Activated T-helper 17 cell treated with anti-CD3 and anti-CD28 coated beads, Interleukin-2, amount 50 U/mL, for 72 hours (primary cell): ENCODE data around the gene BRF1. TPM values are rescaled to one million over a fixed set of nuclear protein-coding genes. Genes with fewer than 3 reads are reported as not detected.

Experiments
- ATAC-seq: fragments of 150-1000 bp; cut with Tn5 transposase; replicated peaks from 2 replicates; pipeline ENCODE4 v1.10.0; 2021; ENCODE audit warnings: mild to moderate bottlenecking, moderate library complexity
- H3K27ac Mint-ChIP-seq: one replicate; pipeline ENCODE4 v1.8.0; 2022; ENCODE audit warnings: mixed read lengths
- H3K27me3 Mint-ChIP-seq: one replicate; pipeline ENCODE4 v1.8.0; 2022; ENCODE audit warnings: mixed read lengths
- H3K36me3 Mint-ChIP-seq: one replicate; pipeline ENCODE4 v1.8.0; 2022; ENCODE audit warnings: low read depth, mild to moderate bottlenecking, mixed read lengths
- H3K4me1 Mint-ChIP-seq: one replicate; pipeline ENCODE4 v1.8.0; 2022; ENCODE audit warnings: mixed read lengths
- H3K4me3 Mint-ChIP-seq: one replicate; pipeline ENCODE4 v1.8.0; 2022; ENCODE audit warnings: mild to moderate bottlenecking, mixed read lengths
- H3K9me3 Mint-ChIP-seq: one replicate; pipeline ENCODE4 v1.8.0; 2022; ENCODE audit warnings: mixed read lengths
- total RNA-seq, 2 donors: library from RNA; stranded (reverse); gene quantifications; one replicate each; pipeline ENCODE4 v1.2.3, GENCODE V29; 2022

The BRF1 gene
- total RNA-seq, 2 donors from 2014 or later, result 28.6 to 35.1 TPM

GRCh38 chr14:105326891-105327694, 26.3 kb upstream of the BRF1 start:
- Mint-ChIP-seq H3K36me3 (no peaks in the 10 kb centered on the region), H3K4me1 (peaks cover 16% of the 10 kb centered on the region)

GRCh38 chr14:105326568-105326867, 25.7 kb upstream of the BRF1 start:
- Mint-ChIP-seq H3K4me1 (peaks cover 11% of the 10 kb centered on the region), H3K4me3 (no peak overlapping the region), H3K27me3 (no peaks in the 10 kb centered on the region), H3K27ac (no peak overlapping the region), H3K36me3 (no peaks in the 10 kb centered on the region), H3K9me3 (no peaks in the 10 kb centered on the region)
- no peak for ATAC-seq

More at GRCh38 chr14:105326891-105327694, 26.3 kb upstream of the BRF1 start:
- Mint-ChIP-seq H3K4me3 (no peak overlapping the region), H3K9me3 (no peaks in the 10 kb centered on the region), H3K27me3 (no peaks in the 10 kb centered on the region), H3K27ac (no peak overlapping the region)
- ATAC-seq, result no peak

GRCh38 chr14:105325716-105326567, 25.1 kb upstream of the BRF1 start:
- no peaks in the 10 kb centered on the region for H3K9me3 Mint-ChIP-seq
- H3K4me1 Mint-ChIP-seq, result peaks cover 11% of the 10 kb centered on the region
- ATAC-seq, result no peak
- H3K27me3 Mint-ChIP-seq, result no peaks in the 10 kb centered on the region
- H3K4me3 Mint-ChIP-seq, result no peak overlapping the region
- no peak overlapping the region for H3K27ac Mint-ChIP-seq
- H3K36me3 Mint-ChIP-seq, result no peaks in the 10 kb centered on the region

- Mint-ChIP-seq H3K27ac (no peak overlapping the region), H3K4me1 (peaks cover 6% of the 10 kb centered on the region), H3K9me3 (no peaks in the 10 kb centered on the region), H3K4me3 (no peak overlapping the region), H3K36me3 (no peaks in the 10 kb centered on the region), H3K27me3 (no peaks in the 10 kb centered on the region)
- ATAC-seq, result no peak
Observed at GRCh38 chr14:105325303-105325702, 24.5 kb upstream of the BRF1 start.

GRCh38 chr14:105324871-105325270, 24.1 kb upstream of the BRF1 start:
- Mint-ChIP-seq H3K36me3 (no peaks in the 10 kb centered on the region), H3K4me1 (peaks cover 6% of the 10 kb centered on the region), H3K27ac (no peak overlapping the region), H3K9me3 (no peaks in the 10 kb centered on the region), H3K4me3 (no peak overlapping the region), H3K27me3 (no peaks in the 10 kb centered on the region)
- no peak for ATAC-seq

- no peaks in the 10 kb centered on the region for H3K36me3 Mint-ChIP-seq
- H3K27ac Mint-ChIP-seq, result no peak overlapping the region
- no peaks in the 10 kb centered on the region for H3K27me3 Mint-ChIP-seq
- H3K4me1 Mint-ChIP-seq, result peaks cover 12% of the 10 kb centered on the region
- H3K4me3 Mint-ChIP-seq, result no peak overlapping the region
- no peak for ATAC-seq
- no peaks in the 10 kb centered on the region for H3K9me3 Mint-ChIP-seq
Observed at GRCh38 chr14:105324080-105324778, 23.4 kb upstream of the BRF1 start.

GRCh38 chr14:105323663-105324062, 22.9 kb upstream of the BRF1 start:
- Mint-ChIP-seq H3K9me3 (no peaks in the 10 kb centered on the region), H3K4me3 (no peak overlapping the region)

GRCh38 chr14:105322791-105323556, 22.2 kb upstream of the BRF1 start:
- no peaks in the 10 kb centered on the region for H3K36me3 Mint-ChIP-seq
- ATAC-seq, result no peak
- H3K27ac Mint-ChIP-seq, result no peak overlapping the region
- H3K4me3 Mint-ChIP-seq, result no peak overlapping the region
- peaks cover 12% of the 10 kb centered on the region for H3K4me1 Mint-ChIP-seq
- H3K27me3 Mint-ChIP-seq, result no peaks in the 10 kb centered on the region
- no peaks in the 10 kb centered on the region for H3K9me3 Mint-ChIP-seq

More at GRCh38 chr14:105323663-105324062, 22.9 kb upstream of the BRF1 start:
- no peak for ATAC-seq
- no peak overlapping the region for H3K27ac Mint-ChIP-seq
- H3K36me3 Mint-ChIP-seq, result no peaks in the 10 kb centered on the region
- peaks cover 12% of the 10 kb centered on the region for H3K4me1 Mint-ChIP-seq
- H3K27me3 Mint-ChIP-seq, result no peaks in the 10 kb centered on the region

GRCh38 chr14:105317546-105317945, 16.7 kb upstream of the BRF1 start:
- Mint-ChIP-seq H3K27ac (no peak overlapping the region), H3K27me3 (no peaks in the 10 kb centered on the region), H3K4me1 (peaks cover 5% of the 10 kb centered on the region), H3K36me3 (no peaks in the 10 kb centered on the region), H3K4me3 (peak overlapping the region; percentile 13), H3K9me3 (no peaks in the 10 kb centered on the region)
- no peak for ATAC-seq

- no peaks in the 10 kb centered on the region for H3K36me3 Mint-ChIP-seq
- ATAC-seq, result no peak
- no peaks in the 10 kb centered on the region for H3K27me3 Mint-ChIP-seq
- H3K9me3 Mint-ChIP-seq, result no peaks in the 10 kb centered on the region
- no peak overlapping the region for H3K27ac Mint-ChIP-seq
- peaks cover 5% of the 10 kb centered on the region for H3K4me1 Mint-ChIP-seq
- peak overlapping the region; percentile 13 for H3K4me3 Mint-ChIP-seq
Observed at GRCh38 chr14:105316968-105317510, 16.2 kb upstream of the BRF1 start.

- Mint-ChIP-seq H3K27ac (no peak overlapping the region), H3K4me1 (peaks cover 5% of the 10 kb centered on the region), H3K36me3 (no peaks in the 10 kb centered on the region)
Observed at GRCh38 chr14:105316577-105316941, 15.8 kb upstream of the BRF1 start.

GRCh38 chr14:105315941-105316576, 15.3 kb upstream of the BRF1 start:
- H3K9me3 Mint-ChIP-seq, result no peaks in the 10 kb centered on the region

More at GRCh38 chr14:105316577-105316941, 15.8 kb upstream of the BRF1 start:
- Mint-ChIP-seq H3K9me3 (no peaks in the 10 kb centered on the region), H3K27me3 (no peaks in the 10 kb centered on the region), H3K4me3 (peak overlapping the region; percentile 81)
- no peak for ATAC-seq

GRCh38 chr14:105315211-105315721, 14.5 kb upstream of the BRF1 start:
- H3K4me3 Mint-ChIP-seq, result peak overlapping the region; percentile 81
- no peaks in the 10 kb centered on the region for H3K9me3 Mint-ChIP-seq
- no peaks in the 10 kb centered on the region for H3K36me3 Mint-ChIP-seq
- no peaks in the 10 kb centered on the region for H3K27me3 Mint-ChIP-seq
- ATAC-seq, result peak; percentile 6
- peaks cover 5% of the 10 kb centered on the region for H3K4me1 Mint-ChIP-seq
- H3K27ac Mint-ChIP-seq, result peak overlapping the region; percentile 72

More at GRCh38 chr14:105315941-105316576, 15.3 kb upstream of the BRF1 start:
- Mint-ChIP-seq H3K27me3 (no peaks in the 10 kb centered on the region), H3K36me3 (no peaks in the 10 kb centered on the region), H3K4me1 (peaks cover 5% of the 10 kb centered on the region), H3K4me3 (peak overlapping the region; percentile 81), H3K27ac (peak overlapping the region; percentile 72)
- no peak for ATAC-seq
